ENCODE data around the gene LYPD6B.

The LYPD6B gene

GRCh38 chr2:149132339-149132738 lies 93.8 kb downstream of the LYPD6B start:
- DNase-seq: no peak

GRCh38 chr2:149132901-149133300 lies 94.4 kb downstream of the LYPD6B start:
- no peak for DNase-seq

- no peak for DNase-seq
Observed at GRCh38 chr2:149134335-149134923, 95.9 kb downstream of the LYPD6B start.

- DNase-seq: no peak
Observed at GRCh38 chr2:149136111-149136510, 97.6 kb downstream of the LYPD6B start.

- DNase-seq: no peak
Observed at GRCh38 chr2:149141046-149141445, 102.5 kb downstream of the LYPD6B start.

GRCh38 chr2:149143734-149144133 lies 105.2 kb downstream of the LYPD6B start:
- no peak for DNase-seq

- DNase-seq: no peak
Observed at GRCh38 chr2:149145314-149146295, 107.1 kb downstream of the LYPD6B start.

GRCh38 chr2:149146876-149147275 lies 108.4 kb downstream of the LYPD6B start:
- DNase-seq: no peak

- no peak for DNase-seq
Observed at GRCh38 chr2:149148194-149149006, 109.9 kb downstream of the LYPD6B start.

GRCh38 chr2:149149007-149149297 lies 110.5 kb downstream of the LYPD6B start:
- DNase-seq: no peak

GRCh38 chr2:149152469-149152953 lies 114.0 kb downstream of the LYPD6B start:
- DNase-seq: no peak

- DNase-seq: no peak
Observed at GRCh38 chr2:149155196-149155969, 116.9 kb downstream of the LYPD6B start.

GRCh38 chr2:149155988-149156387 lies 117.5 kb downstream of the LYPD6B start:
- no peak for DNase-seq

GRCh38 chr2:149156971-149157740 lies 118.7 kb downstream of the LYPD6B start:
- no peak for DNase-seq

- DNase-seq: no peak
Observed at GRCh38 chr2:149158957-149159356, 120.5 kb downstream of the LYPD6B start.

GRCh38 chr2:149160195-149160594 lies 121.7 kb downstream of the LYPD6B start:
- no peak for DNase-seq

- DNase-seq: peak; percentile 4
Observed at GRCh38 chr2:149160701-149161217, 122.3 kb downstream of the LYPD6B start.

- no peak for DNase-seq
Observed at GRCh38 chr2:149161481-149162225, 123.2 kb downstream of the LYPD6B start.

GRCh38 chr2:149164296-149164695 lies 125.8 kb downstream of the LYPD6B start:
- DNase-seq: no peak

GRCh38 chr2:149164827-149165226 lies 126.3 kb downstream of the LYPD6B start:
- DNase-seq: no peak
